ENCODE results near the gene APC2. TPM values are rescaled to one million over a fixed set of nuclear protein-coding genes. Genes with fewer than 3 reads are reported as not detected.

APC2 gene
- total and polyA plus RNA-seq, 12 donors: 0.06 to 12.9 (median 0.77) TPM

DNA sequence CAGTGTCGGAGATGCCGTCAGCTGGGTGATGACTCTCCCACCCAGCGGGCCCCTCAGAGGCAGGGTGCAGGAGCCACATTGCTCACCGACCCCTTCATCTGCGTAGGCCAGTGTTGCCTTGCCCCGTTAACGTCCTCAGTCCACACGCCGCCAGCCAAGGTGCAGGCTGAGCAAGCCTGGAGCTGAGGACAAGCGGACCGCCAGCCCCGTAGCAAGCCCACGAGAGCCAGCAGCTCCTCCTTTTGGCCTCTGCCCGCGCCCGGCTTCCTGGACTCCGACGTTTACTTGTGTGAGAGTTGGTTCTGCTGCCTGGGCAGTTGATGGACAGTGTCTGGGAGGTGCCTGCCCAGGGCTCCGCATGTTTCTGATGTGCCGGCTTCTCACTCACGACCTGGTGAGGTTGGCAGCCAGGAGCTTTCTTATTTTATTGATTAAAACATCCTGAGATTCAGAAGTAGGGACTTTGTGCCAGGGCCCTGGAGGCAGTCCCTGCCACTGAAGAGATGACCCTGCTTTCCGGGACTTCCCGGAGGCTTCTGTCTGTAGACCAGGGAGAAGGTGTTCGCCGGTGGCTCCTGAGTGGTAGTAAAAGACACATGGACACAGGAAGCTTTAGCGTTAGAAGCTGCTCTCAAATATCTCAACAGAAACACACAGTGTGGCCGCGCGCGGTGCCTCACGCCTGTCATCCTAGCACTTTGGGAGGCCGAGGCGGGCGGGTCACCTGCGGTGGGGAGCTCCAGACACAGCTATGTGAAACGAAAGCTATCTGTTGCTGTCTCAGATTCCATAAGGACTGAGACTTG, 36.7 kb upstream of the APC2 start:
- TF ChIP-seq POLR2A (IDR thresholded peaks at IDR 0.05): no peak
- TF ChIP-seq, protein P1, sequence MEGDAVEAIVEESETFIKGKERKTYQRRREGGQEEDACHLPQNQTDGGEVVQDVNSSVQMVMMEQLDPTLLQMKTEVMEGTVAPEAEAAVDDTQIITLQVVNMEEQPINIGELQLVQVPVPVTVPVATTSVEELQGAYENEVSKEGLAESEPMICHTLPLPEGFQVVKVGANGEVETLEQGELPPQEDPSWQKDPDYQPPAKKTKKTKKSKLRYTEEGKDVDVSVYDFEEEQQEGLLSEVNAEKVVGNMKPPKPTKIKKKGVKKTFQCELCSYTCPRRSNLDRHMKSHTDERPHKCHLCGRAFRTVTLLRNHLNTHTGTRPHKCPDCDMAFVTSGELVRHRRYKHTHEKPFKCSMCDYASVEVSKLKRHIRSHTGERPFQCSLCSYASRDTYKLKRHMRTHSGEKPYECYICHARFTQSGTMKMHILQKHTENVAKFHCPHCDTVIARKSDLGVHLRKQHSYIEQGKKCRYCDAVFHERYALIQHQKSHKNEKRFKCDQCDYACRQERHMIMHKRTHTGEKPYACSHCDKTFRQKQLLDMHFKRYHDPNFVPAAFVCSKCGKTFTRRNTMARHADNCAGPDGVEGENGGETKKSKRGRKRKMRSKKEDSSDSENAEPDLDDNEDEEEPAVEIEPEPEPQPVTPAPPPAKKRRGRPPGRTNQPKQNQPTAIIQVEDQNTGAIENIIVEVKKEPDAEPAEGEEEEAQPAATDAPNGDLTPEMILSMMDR (IDR thresholded peaks at IDR 0.05): no peak
- Histone ChIP-seq H3K4me3 (no peak overlapping the region), H3K4me1 (replicated peaks in 1 of 2) (peaks cover 55 to 77% of the 10 kb centered on the region in 2 donors), H3K27me3 (no peaks in the 10 kb centered on the region), H3K36me3 (replicated peaks in 1 of 2) (peaks cover 0 to 12% of the 10 kb centered on the region in 2 donors), H3K9me3 (replicated peaks in 1 of 3) (no peaks in the 10 kb centered on the region), H3K27ac (peak overlapping the region in 2 of 5 donors; percentile 94 to 99)
- WGBS, 4 donors: 70 to 77% (median 75%) methylated on average over 26 to 36 of the region's 36 CpGs
- DNase-seq: no peak
- intact Hi-C loops (cut with DNase I): no loop called here

DNA sequence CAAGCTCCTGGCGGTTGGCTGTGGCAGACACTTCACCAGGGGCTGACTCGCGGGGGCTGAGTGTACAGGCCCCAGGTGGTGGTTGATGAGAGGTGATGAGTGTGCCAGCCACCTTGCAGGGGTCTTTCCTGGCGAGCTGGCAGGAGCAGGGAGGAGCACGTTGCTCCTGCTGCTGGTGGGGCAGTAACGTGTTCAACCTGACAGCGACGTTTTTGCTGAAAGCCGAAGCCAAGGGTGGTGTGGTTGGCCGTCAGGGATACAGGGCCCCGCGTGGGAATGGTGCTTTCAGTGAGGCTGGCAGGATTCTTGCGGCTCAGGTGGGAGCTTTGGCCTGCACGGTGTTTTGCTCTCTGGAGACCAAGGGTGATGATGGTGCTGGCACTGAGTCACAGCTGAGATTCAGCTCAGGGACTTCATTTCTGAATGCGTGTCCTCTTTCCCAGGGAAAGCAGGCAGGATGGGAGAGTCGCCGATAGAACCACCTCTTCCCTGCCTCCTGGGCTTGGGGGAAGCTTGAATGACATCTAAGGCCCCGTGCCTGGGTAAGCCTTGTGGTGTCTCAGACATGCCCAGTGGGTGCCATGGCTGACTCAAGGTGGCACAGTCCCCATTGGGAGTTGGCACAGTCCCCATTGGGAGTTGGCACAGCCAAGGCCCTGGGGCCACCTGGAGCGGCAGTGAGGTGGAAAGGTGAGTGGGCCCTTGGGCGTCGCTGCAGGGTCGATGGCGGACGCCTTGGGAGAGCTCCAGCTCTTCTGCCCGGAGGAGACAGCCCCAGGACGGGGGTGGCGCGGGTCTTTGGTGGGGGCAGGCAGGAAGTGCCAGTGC, 33.7 kb upstream of the APC2 start:
- Histone ChIP-seq H3K27ac (peak overlapping the region; percentile 1 to 96 (median 80)), H3K9me3 (replicated peaks in 1 of 3) (no peaks in the 10 kb centered on the region), H3K36me3 (replicated peaks in 1 of 2) (peaks cover 0 to 34% of the 10 kb centered on the region in 2 donors), H3K4me3 (peak overlapping the region in 1 of 4 donors; percentile 34), H3K27me3 (no peaks in the 10 kb centered on the region), H3K4me1 (replicated peaks in 1 of 2) (peaks cover 28 to 60% of the 10 kb centered on the region in 2 donors)
- TF ChIP-seq POLR2A (IDR thresholded peaks at IDR 0.05): no peak
- TF ChIP-seq, protein P1 (IDR thresholded peaks at IDR 0.05): no peak
- 33 to 60% (median 46%) methylated on average over 13 to 28 of the region's 28 CpGs for WGBS, 4 donors
- intact Hi-C loops (cut with DNase I): no loop called here
- peak in 2 of 7 donors; percentile 59 to 60 for DNase-seq

DNA sequence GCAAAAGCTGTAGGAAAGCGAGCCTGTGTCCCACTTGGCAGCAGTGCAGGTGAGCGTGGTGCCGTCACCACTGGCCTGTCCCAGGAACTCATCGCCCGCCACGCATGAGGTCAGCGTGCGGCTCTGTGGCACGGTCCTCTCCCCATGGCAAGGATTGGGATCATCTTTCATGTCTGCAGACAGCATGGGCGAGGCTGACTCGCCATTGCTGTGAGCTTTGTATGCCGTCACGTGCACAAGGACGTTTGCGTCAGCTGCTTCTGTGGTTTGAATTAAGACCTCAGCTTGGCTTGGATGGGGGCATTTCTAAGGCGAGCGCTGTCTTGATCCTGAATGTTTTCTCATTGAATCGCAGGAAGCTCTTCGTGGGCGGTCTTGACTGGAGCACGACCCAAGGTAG, 32.8 kb upstream of the APC2 start:
- Histone ChIP-seq H3K27ac (peak overlapping the region in 3 of 5 donors; percentile 71 to 96 (median 90)), H3K27me3 (no peaks in the 10 kb centered on the region)

More for the DNA sequence above, 32.8 kb upstream of the APC2 start:
- no peak overlapping the region for H3K4me3 ChIP-seq
- DNase-seq: peak; percentile 70 to 87 (median 77)
- peaks cover 27 to 59% of the 10 kb centered on the region in 2 donors for H3K4me1 ChIP-seq (replicated peaks in 1 of 2)
- intact Hi-C loops (cut with DNase I): no loop called here
- no peaks in the 10 kb centered on the region for H3K9me3 ChIP-seq (replicated peaks in 1 of 3)
- TF ChIP-seq, protein P1 (IDR thresholded peaks at IDR 0.05): no peak
- peak in 1 of 2 donors; percentile 17 for TF ChIP-seq POLR2A (IDR thresholded peaks at IDR 0.05)
- 46 to 57% (median 51%) methylated on average over 21 of the region's 21 CpGs for WGBS, 4 donors
- peaks cover 0 to 43% of the 10 kb centered on the region in 2 donors for H3K36me3 ChIP-seq (replicated peaks in 1 of 2)
